Measurements from ENCODE around the gene YPEL2. TPM values are rescaled to one million over a fixed set of nuclear protein-coding genes. Genes with fewer than 3 reads are reported as not detected.

Gene YPEL2
- total and polyA plus RNA-seq, 2 of the 13 experiments (the other 11 are each of a cell fraction or from before 2014, with no cell fraction given), result 8.5 to 21.1 TPM

- TF ChIP-seq SP4 (CRISPR knock-in tag; IDR thresholded peaks at IDR 0.05), result peak; percentile 79
- TF ChIP-seq MYPOP (CRISPR knock-in tag; IDR thresholded peaks at IDR 0.05), result peak; percentile 75; the same call in 1 of the 2 replicates
- peak; percentile 97 for TF ChIP-seq GFI1 (CRISPR knock-in tag; IDR thresholded peaks at IDR 0.05; ENCODE audit: borderline replicate concordance)
- peak; percentile 96; the same call in 1 of the 2 replicates for TF ChIP-seq DPF2 (CRISPR knock-in tag; IDR thresholded peaks at IDR 0.05; ENCODE audit: borderline replicate concordance, low read depth)
- peak; percentile 87 for TF ChIP-seq FOSL2 (CRISPR knock-in tag; IDR thresholded peaks at IDR 0.05)
- no peak for TF ChIP-seq PCBP1 (IDR thresholded peaks at IDR 0.05; ENCODE audit: borderline replicate concordance, low read depth, low read length)
- TF ChIP-seq ZNF878 (CRISPR knock-in tag; IDR thresholded peaks at IDR 0.05), result peak; percentile 54; the same call in 1 of the 2 replicates
- TF ChIP-seq ZBTB34 (CRISPR knock-in tag; IDR thresholded peaks at IDR 0.05), result peak; percentile 94
- no peak for TF ChIP-seq NFIB (CRISPR knock-in tag; IDR thresholded peaks at IDR 0.05; ENCODE audit: borderline replicate concordance)
- TF ChIP-seq CREBL2 (CRISPR knock-in tag; IDR thresholded peaks at IDR 0.05; ENCODE audit: borderline replicate concordance), result no peak
- TF ChIP-seq ZGPAT (CRISPR knock-in tag; IDR thresholded peaks at IDR 0.05), result peak; percentile 98
- no peak; the same call in 1 of the 2 replicates for TF ChIP-seq ZNF354B (CRISPR knock-in tag; IDR thresholded peaks at IDR 0.05)
- peak; percentile 91 for TF ChIP-seq ZNF746 (CRISPR knock-in tag; IDR thresholded peaks at IDR 0.05)
- peak; percentile 8; the same call in 1 of the 2 replicates for TF ChIP-seq ZNF460 (CRISPR knock-in tag; IDR thresholded peaks at IDR 0.05; ENCODE audit: borderline replicate concordance)
- TF ChIP-seq TCF7L2 (IDR thresholded peaks at IDR 0.05; ENCODE audit: low read depth, low read length), result no peak
- peak in 1 of 2 experiments; percentile 80; a peak in 2 of 4 replicates for TF ChIP-seq REST (IDR thresholded peaks at IDR 0.05; ENCODE audit: borderline replicate concordance in 1 of 2, low read depth in 1 of 2, low read length in 2 of 2)
- TF ChIP-seq NAIF1 (CRISPR knock-in tag; IDR thresholded peaks at IDR 0.05; ENCODE audit: borderline replicate concordance), result peak; percentile 94
- TF ChIP-seq KLF11 (CRISPR knock-in tag; IDR thresholded peaks at IDR 0.05), result peak; percentile 81
- TF ChIP-seq NFKBIZ (CRISPR knock-in tag; IDR thresholded peaks at IDR 0.05), result peak; percentile 96
- no peak for TF ChIP-seq GPN1 (CRISPR knock-in tag; IDR thresholded peaks at IDR 0.05; ENCODE audit: borderline replicate concordance)
Observed at GRCh38 chr17:59366773-59367656, 35.6 kb downstream of the YPEL2 start (continued).
